ENCODE results near the gene FAM24A.
"Not testable (repeated sequence)": the region's sequence is repeated elsewhere in the genome, so short reads cannot be mapped to it uniquely, and the experiment has no call there.

FAM24A gene

GRCh38 chr10:122910310-122910709 is at the start of gene FAM24A:
Gene FAM24A, plus strand, starts transcription at chr10:122910610. Its CDS starts 1,025 bp downstream, at chr10:122911635.
- DNase-seq = no peak

GRCh38 chr10:122861711-122862161 is 48.7 kb upstream of the FAM24A start:
- no peak for DNase-seq

- DNase-seq = no peak
Observed at GRCh38 chr10:122863216-122864193, 46.9 kb upstream of the FAM24A start.

GRCh38 chr10:122864194-122864592 is 46.2 kb upstream of the FAM24A start:
- DNase-seq = no peak

- no peak for DNase-seq
Observed at GRCh38 chr10:122864901-122865300, 45.5 kb upstream of the FAM24A start.

GRCh38 chr10:122866757-122867482 is 43.5 kb upstream of the FAM24A start:
- DNase-seq = not testable (repeated sequence)

- DNase-seq = not testable (repeated sequence)
Observed at GRCh38 chr10:122868768-122869167, 41.6 kb upstream of the FAM24A start.

- DNase-seq = not testable (repeated sequence)
Observed at GRCh38 chr10:122871947-122872346, 38.5 kb upstream of the FAM24A start.

- DNase-seq = no peak
Observed at GRCh38 chr10:122875843-122876466, 34.5 kb upstream of the FAM24A start.

- DNase-seq = no peak
Observed at GRCh38 chr10:122876467-122876855, 33.9 kb upstream of the FAM24A start.

GRCh38 chr10:122877264-122877663 is 33.1 kb upstream of the FAM24A start:
- no peak for DNase-seq

GRCh38 chr10:122878799-122879338 is 31.5 kb upstream of the FAM24A start:
- no peak for DNase-seq

- peak; percentile 95 for DNase-seq
Observed at GRCh38 chr10:122879339-122880273, 30.8 kb upstream of the FAM24A start, which contains the start of gene FAM24B. Gene FAM24B, minus strand, starts transcription at chr10:122879581. Its CDS starts 29,066 bp downstream, at chr10:122850515.

GRCh38 chr10:122882766-122883165 is 27.6 kb upstream of the FAM24A start:
- DNase-seq = no peak

GRCh38 chr10:122884166-122884565 is 26.2 kb upstream of the FAM24A start:
- DNase-seq = no peak

GRCh38 chr10:122894261-122894944 is 16.0 kb upstream of the FAM24A start:
- DNase-seq = no peak

GRCh38 chr10:122903861-122904260 is 6.5 kb upstream of the FAM24A start:
- not testable (repeated sequence) for DNase-seq

GRCh38 chr10:122911889-122912484 is 1.6 kb downstream of the FAM24A start:
- DNase-seq = peak; percentile 79

GRCh38 chr10:122915700-122916099 is 5.3 kb downstream of the FAM24A start:
- DNase-seq = no peak

GRCh38 chr10:122930140-122930539 is 19.7 kb downstream of the FAM24A start:
- no peak for DNase-seq
